ENCODE data around the gene IGFL4.

The IGFL4 gene

GRCh38 chr19:46080561-46080960, 39.8 kb upstream of the IGFL4 start:
- TF ChIP-seq CTCF (IDR thresholded peaks at IDR 0.05), result no peak

- TF ChIP-seq CTCF (IDR thresholded peaks at IDR 0.05), result no peak
Observed at GRCh38 chr19:46079576-46079975, 38.8 kb upstream of the IGFL4 start.

- TF ChIP-seq CTCF (IDR thresholded peaks at IDR 0.05), result peak; percentile 8; the same call in 1 of the 2 replicates
Observed at GRCh38 chr19:46077815-46078167, 37.0 kb upstream of the IGFL4 start.

GRCh38 chr19:46076951-46077814, 36.4 kb upstream of the IGFL4 start:
- peak; percentile 76 for TF ChIP-seq CTCF (IDR thresholded peaks at IDR 0.05)

GRCh38 chr19:46076031-46076880, 35.5 kb upstream of the IGFL4 start:
- no peak for TF ChIP-seq CTCF (IDR thresholded peaks at IDR 0.05)

GRCh38 chr19:46073268-46073922, 32.6 kb upstream of the IGFL4 start:
- TF ChIP-seq CTCF (IDR thresholded peaks at IDR 0.05), result no peak

GRCh38 chr19:46069806-46070341, 29.1 kb upstream of the IGFL4 start:
- TF ChIP-seq CTCF (IDR thresholded peaks at IDR 0.05), result no peak
